ENCODE data around the gene RAET1L. TPM values are rescaled to one million over a fixed set of nuclear protein-coding genes. Genes with fewer than 3 reads are reported as not detected.

The RAET1L gene
- total and polyA plus RNA-seq, 11 donors, result not detected

GRCh38 chr6:150053450-150053849, 28.1 kb upstream of the RAET1L start:
- intact Hi-C loops (cut with DNase I), result no loop called here
- TF ChIP-seq CTCF (IDR thresholded peaks at IDR 0.05) (no peak), POLR2A (IDR thresholded peaks at IDR 0.05) (no peak)
- WGBS, 4 donors, result 73 to 83% (median 79%) methylated on average over 11 of the region's 11 CpGs
- peaks cover 0 to 46% (median 9%) of the 10 kb centered on the region in 9 donors for H3K27me3 ChIP-seq
- no peak for DNase-seq
- H3K27ac ChIP-seq, result no peak overlapping the region
- H3K9me3 ChIP-seq, result no peaks in the 10 kb centered on the region
- no peak overlapping the region for H3K4me3 ChIP-seq
- H3K36me3 ChIP-seq, result no peaks in the 10 kb centered on the region
- ATAC-seq, result no peak
- H3K4me1 ChIP-seq, result no peaks in the 10 kb centered on the region

- H3K9me3 ChIP-seq, result no peaks in the 10 kb centered on the region
- H3K4me1 ChIP-seq, result no peaks in the 10 kb centered on the region
- 43 to 48% (median 45%) methylated on average over 4 of the region's 4 CpGs for WGBS, 4 donors
- no peak for TF ChIP-seq POLR2A (IDR thresholded peaks at IDR 0.05)
- TF ChIP-seq CTCF (IDR thresholded peaks at IDR 0.05), result no peak
- ATAC-seq, result no peak
- no peak overlapping the region for H3K4me3 ChIP-seq
- DNase-seq, result no peak
- no peaks in the 10 kb centered on the region for H3K36me3 ChIP-seq
- H3K27me3 ChIP-seq, result peaks cover 0 to 40% (median 4%) of the 10 kb centered on the region in 9 donors
- intact Hi-C loops (cut with DNase I), result no loop called here
- no peak overlapping the region for H3K27ac ChIP-seq
These were observed 25.5 kb upstream of the RAET1L start for GRCh38 chr6:150050846-150051245.

- intact Hi-C loops (cut with DNase I), result no loop called here
- no peak overlapping the region for H3K4me3 ChIP-seq
- no peak for TF ChIP-seq CTCF (IDR thresholded peaks at IDR 0.05)
- TF ChIP-seq POLR2A (IDR thresholded peaks at IDR 0.05), result no peak
- H3K27me3 ChIP-seq, result peaks cover 0 to 29% (median 5%) of the 10 kb centered on the region in 9 donors
- 67 to 86% (median 72%) methylated on average over 4 of the region's 4 CpGs for WGBS, 4 donors
- DNase-seq (no peak), ATAC-seq (no peak)
- no peaks in the 10 kb centered on the region for H3K9me3 ChIP-seq
- no peak overlapping the region for H3K27ac ChIP-seq
- H3K36me3 ChIP-seq, result no peaks in the 10 kb centered on the region
- no peaks in the 10 kb centered on the region for H3K4me1 ChIP-seq
These were observed 22.8 kb upstream of the RAET1L start for GRCh38 chr6:150048099-150048498.

GRCh38 chr6:150046943-150047342, 21.6 kb upstream of the RAET1L start:
- H3K27ac ChIP-seq, result no peak overlapping the region
- intact Hi-C loops (cut with DNase I), result no loop called here
- no peak overlapping the region for H3K4me3 ChIP-seq
- no peaks in the 10 kb centered on the region for H3K9me3 ChIP-seq
- no peaks in the 10 kb centered on the region for H3K4me1 ChIP-seq
- no peak for ATAC-seq
- WGBS, 4 donors, result 78 to 96% (median 85%) methylated on average over 1 of the region's 1 CpG
- DNase-seq, result no peak
- peaks cover 0 to 25% (median 0%) of the 10 kb centered on the region in 9 donors for H3K27me3 ChIP-seq
- H3K36me3 ChIP-seq, result no peaks in the 10 kb centered on the region
- TF ChIP-seq CTCF (IDR thresholded peaks at IDR 0.05) (no peak), POLR2A (IDR thresholded peaks at IDR 0.05) (no peak)
